T-helper 17 cell (primary cell): ENCODE results near the gene RBKS. TPM values are rescaled to one million over a fixed set of nuclear protein-coding genes. Genes with fewer than 3 reads are reported as not detected.

Experiments used
- ATAC-seq: fragments of 150-1000 bp; cut with Tn5 transposase; 2 replicates; pipeline ENCODE4 v1.10.0; 2021; ENCODE audit warnings: mild to moderate bottlenecking, moderate library complexity
- DNase-seq, 3 donors: peaks; one replicate each; pipeline versions ENCODE4 v3.0.0 to v3.0.0-alpha.2; 2020 to 2021
- H3K9me3 ChIP-seq: one replicate; pipeline ENCODE4 v1.7.0; 2013; ENCODE audit warnings: low read length, mild to moderate bottlenecking; ENCODE audit not compliant: control insufficient read depth, poor library complexity, severe bottlenecking
- H3K27ac Mint-ChIP-seq: one replicate; pipeline ENCODE4 v1.8.0; 2022; ENCODE audit warnings: mild to moderate bottlenecking, moderate library complexity, mixed read lengths
- H3K27me3 Mint-ChIP-seq: one replicate; pipeline ENCODE4 v1.8.0; 2022; ENCODE audit warnings: mixed read lengths
- H3K36me3 Mint-ChIP-seq: one replicate; pipeline ENCODE4 v1.8.0; 2022; ENCODE audit warnings: low read depth, mixed read lengths
- H3K4me1 Mint-ChIP-seq: one replicate; pipeline ENCODE4 v1.8.0; 2022; ENCODE audit warnings: mild to moderate bottlenecking, mixed read lengths
- H3K4me3 Mint-ChIP-seq: one replicate; pipeline ENCODE4 v1.8.0; 2022; ENCODE audit warnings: mild to moderate bottlenecking, moderate library complexity, mixed read lengths
- total RNA-seq, 4 donors: library from RNA in 2 of 4; stranded (reverse) in 2 of 4; gene quantifications; one replicate each; pipeline ENCODE4 v1.2.3 and lab custom pipeline; 2022 to 2026

Gene RBKS
- total RNA-seq, 2 donors from 2014 or later: 7.0 to 8.2 TPM

DNA sequence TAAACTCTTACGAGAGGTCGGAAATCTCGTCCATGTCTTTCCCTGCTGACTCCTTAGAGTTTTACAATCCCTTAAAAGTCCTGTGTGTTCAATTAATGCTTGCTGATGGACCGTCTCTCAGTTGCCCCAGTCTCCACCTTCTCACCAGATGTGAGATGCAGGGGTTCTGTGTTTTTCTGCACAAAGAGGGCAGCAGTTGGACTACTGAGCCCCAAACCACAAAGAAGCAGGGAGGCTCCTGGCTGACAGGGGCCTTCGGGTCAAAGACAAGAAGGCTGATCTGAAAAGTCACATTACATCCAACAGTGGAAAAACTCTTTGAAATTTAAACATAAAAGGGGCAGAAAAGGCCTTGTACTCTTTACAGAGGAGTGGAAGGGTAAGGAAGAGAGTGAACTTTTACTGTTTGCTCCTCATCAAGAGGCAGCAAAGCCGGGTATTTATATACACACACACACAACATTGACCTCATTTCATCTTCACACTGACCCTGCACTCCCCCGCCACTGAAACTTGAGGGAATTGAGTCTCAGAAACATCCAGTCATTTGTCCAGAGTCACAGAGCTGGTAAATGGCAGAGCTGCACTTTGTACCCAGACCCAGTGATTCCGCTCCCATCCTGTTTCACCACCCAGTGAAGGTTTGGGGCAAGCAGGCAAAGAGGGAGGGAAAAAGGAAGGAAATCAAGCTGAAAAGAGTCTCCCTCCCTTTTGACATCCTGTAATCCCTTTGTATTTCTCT is 94.9 kb downstream of the RBKS start:
- ATAC-seq (no peak), DNase-seq (no peak)
- no peaks in the 10 kb centered on the region for H3K9me3 ChIP-seq
- peaks cover 3% of the 10 kb centered on the region for H3K4me1 Mint-ChIP-seq
- no peak overlapping the region for H3K4me3 Mint-ChIP-seq
- H3K27ac Mint-ChIP-seq: no peak overlapping the region
- no peaks in the 10 kb centered on the region for H3K27me3 Mint-ChIP-seq
- peaks cover 3% of the 10 kb centered on the region for H3K36me3 Mint-ChIP-seq

DNA sequence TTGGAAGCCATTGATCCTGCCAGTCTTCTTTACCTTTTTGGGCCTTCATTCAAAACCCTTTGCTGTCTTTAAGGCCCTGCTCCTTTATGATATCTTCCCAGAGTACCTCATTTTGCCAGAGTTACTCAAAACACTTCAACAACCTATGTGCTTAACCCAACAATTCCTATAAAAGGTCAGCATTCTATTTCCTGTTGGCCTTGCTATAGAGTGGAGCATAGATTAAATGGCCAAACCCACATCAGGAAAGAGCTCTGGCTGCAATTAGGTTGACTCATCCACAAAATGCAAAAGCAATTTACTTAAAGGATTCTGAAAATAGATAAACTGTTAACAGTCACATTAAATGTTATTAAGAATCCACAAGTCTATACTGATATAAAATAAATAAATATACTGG is 97.4 kb downstream of the RBKS start:
- no peaks in the 10 kb centered on the region for H3K9me3 ChIP-seq
- H3K4me1 Mint-ChIP-seq: peaks cover 3% of the 10 kb centered on the region
- peaks cover 2% of the 10 kb centered on the region for H3K36me3 Mint-ChIP-seq
- H3K27ac Mint-ChIP-seq: peak overlapping the region; percentile 3
- ATAC-seq (no peak), DNase-seq (no peak)
- H3K27me3 Mint-ChIP-seq: no peaks in the 10 kb centered on the region
- H3K4me3 Mint-ChIP-seq: no peak overlapping the region

DNA sequence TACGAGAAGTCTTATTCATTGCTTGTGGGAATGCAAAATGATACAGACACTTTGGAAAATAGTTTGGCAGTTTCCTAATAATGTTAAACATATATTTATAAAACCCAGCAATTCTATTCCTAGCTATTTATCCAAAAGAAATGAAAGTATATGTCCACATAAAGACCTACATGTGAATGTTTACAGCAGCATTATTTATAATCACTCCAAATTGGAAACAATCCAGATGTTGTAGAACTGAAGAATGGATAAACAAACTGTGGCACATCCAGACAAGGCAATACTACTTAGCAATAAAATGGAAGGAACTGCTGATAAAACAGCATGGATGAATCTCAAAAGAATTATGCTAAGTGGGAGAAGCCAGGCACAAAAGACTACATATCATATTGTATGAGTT is 99.4 kb downstream of the RBKS start:
- ATAC-seq (no peak), DNase-seq (no peak)
- H3K4me3 Mint-ChIP-seq: no peak overlapping the region
- H3K4me1 Mint-ChIP-seq: peaks cover 3% of the 10 kb centered on the region
- H3K27me3 Mint-ChIP-seq: no peaks in the 10 kb centered on the region
- H3K27ac Mint-ChIP-seq: no peak overlapping the region
- no peaks in the 10 kb centered on the region for H3K9me3 ChIP-seq
- no peaks in the 10 kb centered on the region for H3K36me3 Mint-ChIP-seq

DNA sequence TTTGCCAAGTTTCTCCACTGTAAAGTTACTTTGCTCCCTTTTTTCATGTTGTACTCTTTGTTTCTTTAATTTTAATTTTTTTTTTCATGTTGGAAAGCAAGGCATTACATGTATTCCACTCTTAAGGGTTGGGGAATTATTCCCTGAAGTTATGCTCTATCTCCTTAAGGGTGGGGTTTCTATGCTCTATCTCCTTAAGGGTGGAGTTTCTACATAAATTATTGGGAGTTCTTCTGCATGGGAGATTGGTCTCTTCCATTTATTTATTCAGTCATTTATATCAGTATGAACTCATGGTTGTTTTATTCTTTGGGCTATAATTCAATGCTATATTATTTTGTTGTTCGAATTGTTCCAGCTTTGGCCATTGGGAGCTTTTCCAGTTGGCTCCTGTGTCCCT is 107.5 kb downstream of the RBKS start:
- H3K9me3 ChIP-seq: no peaks in the 10 kb centered on the region
- no peaks in the 10 kb centered on the region for H3K27me3 Mint-ChIP-seq
- H3K27ac Mint-ChIP-seq: no peak overlapping the region
- no peak for ATAC-seq
- DNase-seq: no peak
- H3K36me3 Mint-ChIP-seq: peaks cover 2% of the 10 kb centered on the region
- no peak overlapping the region for H3K4me3 Mint-ChIP-seq
- peaks cover 10% of the 10 kb centered on the region for H3K4me1 Mint-ChIP-seq

DNA sequence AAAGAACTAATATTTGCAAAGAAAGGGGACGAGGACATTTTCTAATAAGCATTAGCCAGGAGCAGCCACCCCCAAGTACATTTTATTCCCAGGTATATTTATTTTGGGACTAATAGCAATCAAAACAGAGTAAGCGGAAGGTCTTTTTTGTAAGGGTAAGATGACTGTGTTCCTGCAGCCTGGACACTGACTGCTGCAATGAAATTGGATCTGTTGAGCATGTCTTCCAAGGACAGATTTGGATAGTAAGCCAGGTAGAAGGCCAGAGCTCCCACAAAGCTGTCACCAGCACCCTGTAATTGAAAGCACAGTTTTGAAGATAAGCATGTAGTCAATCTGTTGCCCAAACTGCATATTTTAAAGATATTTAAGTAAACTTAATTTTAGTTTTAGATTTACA is 108.7 kb downstream of the RBKS start:
- Mint-ChIP-seq H3K36me3 (peaks cover 2% of the 10 kb centered on the region), H3K4me3 (no peak overlapping the region), H3K4me1 (peaks cover 13% of the 10 kb centered on the region), H3K27me3 (no peaks in the 10 kb centered on the region), H3K27ac (no peak overlapping the region)
- ATAC-seq (no peak), DNase-seq (no peak)
- no peaks in the 10 kb centered on the region for H3K9me3 ChIP-seq

DNA sequence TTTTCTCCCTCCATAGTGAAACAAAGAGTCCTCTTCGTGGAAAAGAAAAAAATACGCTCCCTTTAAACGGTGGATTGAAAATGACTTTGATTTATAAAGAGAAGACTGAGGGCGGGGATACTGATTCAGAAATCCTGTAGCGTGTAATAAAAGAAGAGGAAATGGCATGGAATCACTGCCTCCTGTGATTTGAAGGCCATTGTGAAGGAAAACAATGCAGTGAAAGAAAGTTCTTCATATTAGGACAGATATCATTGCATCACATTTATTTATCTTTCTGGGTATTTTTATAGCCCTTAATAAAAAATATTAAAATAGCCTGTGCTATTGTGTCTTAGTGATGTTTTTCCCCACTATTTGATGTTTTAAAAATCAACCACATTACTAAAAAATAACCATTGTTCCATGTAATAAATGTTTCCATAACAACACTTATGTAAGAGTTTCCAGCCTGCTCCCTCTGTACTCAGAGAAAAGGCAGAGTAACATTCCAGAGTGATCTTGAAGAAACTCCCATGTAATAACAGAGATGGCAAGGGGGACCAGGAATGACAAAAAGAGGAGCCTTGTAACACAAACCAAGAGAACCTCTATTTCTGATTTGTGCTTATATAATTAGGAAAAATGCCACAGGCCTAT is 110.7 kb downstream of the RBKS start:
- no peak for DNase-seq
- Mint-ChIP-seq H3K27me3 (no peaks in the 10 kb centered on the region), H3K4me1 (peaks cover 22% of the 10 kb centered on the region), H3K27ac (peak overlapping the region; percentile 79), H3K36me3 (peaks cover 7% of the 10 kb centered on the region), H3K4me3 (no peak overlapping the region)
- H3K9me3 ChIP-seq: no peaks in the 10 kb centered on the region
- ATAC-seq: no peak

DNA sequence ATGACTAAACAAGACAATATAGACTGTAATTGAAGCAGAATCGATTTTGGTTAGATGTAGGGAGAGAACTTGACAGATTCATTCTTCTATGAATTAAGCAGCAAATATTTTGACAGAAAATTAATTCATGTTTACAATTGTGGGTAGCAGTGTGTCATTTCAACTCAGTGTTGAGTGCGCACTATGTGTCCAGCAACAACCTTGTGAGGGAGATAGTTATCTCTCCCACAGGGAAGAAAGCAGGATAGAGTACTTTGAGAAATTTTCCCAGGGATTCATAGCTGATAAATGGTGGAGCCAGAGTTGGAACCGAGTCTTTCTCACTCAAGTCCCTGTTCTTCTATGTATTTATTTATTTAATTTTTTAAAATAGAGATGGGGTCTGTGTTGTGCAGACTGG is 113.5 kb downstream of the RBKS start:
- ATAC-seq (no peak), DNase-seq (no peak)
- peak overlapping the region; percentile 32 for H3K27ac Mint-ChIP-seq
- no peaks in the 10 kb centered on the region for H3K9me3 ChIP-seq
- H3K4me3 Mint-ChIP-seq: no peak overlapping the region
- peaks cover 8% of the 10 kb centered on the region for H3K36me3 Mint-ChIP-seq
- peaks cover 40% of the 10 kb centered on the region for H3K4me1 Mint-ChIP-seq
- no peaks in the 10 kb centered on the region for H3K27me3 Mint-ChIP-seq

DNA sequence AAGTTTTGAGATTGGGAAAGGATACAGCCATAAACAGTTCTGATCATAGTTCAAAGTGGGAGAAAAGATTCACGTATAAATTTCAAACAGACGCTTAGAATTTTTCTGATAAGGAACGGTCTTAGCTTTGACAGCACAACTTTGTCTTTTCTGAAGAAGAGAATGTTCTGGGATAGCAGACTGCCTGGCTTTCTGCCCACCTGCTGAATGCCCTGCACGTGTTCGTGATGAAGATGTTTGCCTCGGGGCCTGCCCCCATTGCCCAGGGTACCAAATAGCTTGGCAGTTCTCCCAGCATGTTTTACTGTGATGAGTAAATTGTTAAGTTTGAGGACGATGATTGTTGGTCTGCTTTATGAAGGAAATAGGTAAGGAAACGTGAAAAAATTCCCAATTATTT is 114.1 kb downstream of the RBKS start:
- Mint-ChIP-seq H3K4me3 (no peak overlapping the region), H3K36me3 (peaks cover 8% of the 10 kb centered on the region), H3K27me3 (no peaks in the 10 kb centered on the region), H3K27ac (peak overlapping the region; percentile 32), H3K4me1 (peaks cover 43% of the 10 kb centered on the region)
- ATAC-seq (no peak), DNase-seq (no peak)
- H3K9me3 ChIP-seq: no peaks in the 10 kb centered on the region

DNA sequence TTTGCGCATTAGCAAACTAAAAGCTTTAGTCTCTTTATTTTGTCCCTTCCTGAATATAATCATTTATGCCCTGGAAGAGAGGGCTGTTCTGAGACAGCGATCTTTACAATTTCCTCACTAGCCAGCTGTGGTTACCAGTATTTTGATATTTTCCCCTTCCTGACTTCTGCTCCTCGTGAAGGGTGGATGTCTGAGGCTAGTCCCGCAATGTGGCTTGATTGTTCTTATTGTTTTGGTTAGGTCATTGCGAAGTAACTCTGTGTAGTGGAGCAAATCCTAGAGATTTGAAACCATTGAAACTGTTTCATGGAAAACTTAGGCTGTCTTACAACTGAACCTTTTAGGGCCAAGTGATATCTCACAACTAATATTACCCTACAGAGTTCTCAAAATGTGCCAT is 116.2 kb downstream of the RBKS start:
- Mint-ChIP-seq H3K36me3 (peaks cover 10% of the 10 kb centered on the region), H3K4me1 (peaks cover 40% of the 10 kb centered on the region), H3K27ac (peak overlapping the region; percentile 99), H3K4me3 (no peak overlapping the region), H3K27me3 (no peaks in the 10 kb centered on the region)
- no peaks in the 10 kb centered on the region for H3K9me3 ChIP-seq
- ATAC-seq (no peak), DNase-seq (no peak)

DNA sequence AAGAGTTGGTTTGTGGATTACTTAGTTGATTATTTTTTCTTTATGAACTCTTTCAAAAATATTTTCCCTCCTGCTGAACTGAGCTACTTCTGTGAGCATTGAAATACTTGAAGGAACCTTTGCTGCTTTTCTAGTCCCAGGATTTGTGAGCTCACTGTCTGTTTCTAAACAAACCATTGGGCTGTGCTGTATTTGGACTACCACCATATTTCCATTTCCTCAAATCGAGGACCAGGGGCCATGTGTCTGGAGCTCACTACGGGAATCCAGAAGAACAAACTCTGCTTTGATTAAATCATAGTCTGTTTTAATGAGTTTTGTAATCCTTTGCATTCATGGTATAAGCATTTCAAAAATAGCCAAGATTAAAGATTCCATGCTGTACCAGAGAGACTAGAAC is 117.4 kb downstream of the RBKS start:
- H3K36me3 Mint-ChIP-seq: peaks cover 8% of the 10 kb centered on the region
- no peaks in the 10 kb centered on the region for H3K9me3 ChIP-seq
- peak overlapping the region; percentile 99 for H3K27ac Mint-ChIP-seq
- no peak for ATAC-seq
- no peak for DNase-seq
- H3K27me3 Mint-ChIP-seq: no peaks in the 10 kb centered on the region
- H3K4me3 Mint-ChIP-seq: peak overlapping the region; percentile 70
- H3K4me1 Mint-ChIP-seq: peaks cover 35% of the 10 kb centered on the region

DNA sequence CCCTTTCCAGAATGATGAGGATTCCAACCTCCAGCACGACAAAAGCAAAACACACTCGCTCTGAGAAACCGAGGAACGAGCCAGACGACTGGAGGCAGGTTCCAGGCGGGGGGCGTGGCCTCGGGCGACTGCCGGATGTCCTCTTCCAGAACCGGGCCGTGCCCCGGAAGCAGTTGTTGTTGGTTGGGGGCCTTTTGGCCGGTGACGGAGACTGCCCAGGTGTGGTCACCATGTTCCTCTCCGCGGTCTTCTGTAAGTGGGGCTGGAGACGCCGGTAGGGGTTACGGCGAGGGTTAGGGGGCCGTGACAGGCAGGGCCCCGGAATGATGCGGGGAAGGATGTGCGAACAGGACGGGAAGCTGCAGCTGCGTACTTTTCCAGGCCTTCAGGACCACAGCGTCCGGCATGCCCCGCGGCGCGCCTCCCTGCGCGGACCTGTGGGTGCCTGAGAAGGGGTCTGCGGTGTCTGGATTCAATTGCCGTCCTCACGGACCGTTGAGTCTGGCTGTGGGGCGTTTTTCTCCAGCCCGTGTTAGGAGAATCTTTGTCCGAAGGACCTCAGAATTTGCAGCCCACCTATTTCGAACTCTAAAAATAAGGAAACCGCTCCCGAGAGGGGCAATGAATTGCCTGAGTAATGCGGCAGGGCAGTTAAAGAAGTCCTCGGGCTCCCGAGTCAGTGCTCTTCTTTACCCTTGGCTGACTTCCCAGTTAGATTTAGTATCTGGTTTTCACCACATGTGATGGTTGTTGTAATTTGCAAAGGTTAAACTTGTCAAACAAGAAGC is 118.4 kb downstream of the RBKS start, which contains the start of gene MRPL33:
TSS of gene MRPL33 (plus strand) at position 172 of the 788 bp plus-strand sequence. CDS start at position 231, 59 bp downstream.
- H3K27ac Mint-ChIP-seq: peak within 1 kb of the TSS; percentile 99
- no peaks in the 10 kb centered on the region for H3K27me3 Mint-ChIP-seq
- ATAC-seq: peak; percentile 93
- no peaks in the 10 kb centered on the region for H3K9me3 ChIP-seq
- peak; percentile 80 to 86 (median 85) for DNase-seq
- H3K4me3 Mint-ChIP-seq: peak within 1 kb of the TSS; percentile 97
- H3K4me1 Mint-ChIP-seq: peaks cover 32% of the 10 kb centered on the region
- peaks cover 8% of the 10 kb centered on the region for H3K36me3 Mint-ChIP-seq

DNA sequence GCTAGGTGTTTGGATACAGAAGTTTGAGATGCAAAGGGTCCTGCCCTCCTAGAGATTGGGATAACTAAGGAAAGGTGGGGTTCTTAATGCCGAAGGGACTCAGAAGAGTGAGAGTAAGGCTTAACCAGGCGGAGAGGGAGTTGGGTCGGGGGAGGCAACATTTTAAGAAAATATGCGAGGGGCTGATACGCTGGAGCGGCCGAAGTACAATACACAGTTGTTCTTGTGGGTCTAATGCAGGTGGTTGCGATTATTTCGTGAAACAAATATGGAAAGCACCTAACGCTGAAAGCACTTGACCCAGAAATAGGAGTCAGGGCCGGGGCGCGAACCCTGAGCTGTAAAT is 119.0 kb downstream of the RBKS start:
- no peaks in the 10 kb centered on the region for H3K27me3 Mint-ChIP-seq
- no peak for DNase-seq
- no peaks in the 10 kb centered on the region for H3K9me3 ChIP-seq
- peaks cover 8% of the 10 kb centered on the region for H3K36me3 Mint-ChIP-seq
- peaks cover 30% of the 10 kb centered on the region for H3K4me1 Mint-ChIP-seq
- peak; percentile 55 for ATAC-seq
- peak overlapping the region; percentile 99 for H3K27ac Mint-ChIP-seq
- H3K4me3 Mint-ChIP-seq: peak overlapping the region; percentile 97

DNA sequence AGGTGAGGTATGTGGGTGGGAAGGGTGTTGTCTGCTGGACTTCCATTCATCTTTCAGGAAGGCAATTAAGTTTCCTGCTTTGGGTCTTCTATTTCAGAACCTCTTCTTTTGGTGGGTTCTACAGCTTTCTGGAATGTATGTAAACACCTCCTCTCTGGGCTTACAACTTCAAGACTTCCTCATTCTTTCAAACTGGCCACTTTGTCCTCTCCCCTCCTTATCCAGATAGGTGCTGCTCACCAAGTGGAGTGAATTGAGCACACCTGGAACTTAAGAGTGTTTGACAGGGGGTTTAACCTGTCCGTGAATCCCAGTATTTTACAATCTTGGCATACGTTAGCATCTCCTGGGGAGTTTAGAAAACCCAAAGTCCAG is 123.9 kb downstream of the RBKS start:
- H3K27ac Mint-ChIP-seq: peak overlapping the region; percentile 67
- peaks cover 9% of the 10 kb centered on the region for H3K4me1 Mint-ChIP-seq
- H3K9me3 ChIP-seq: no peaks in the 10 kb centered on the region
- H3K4me3 Mint-ChIP-seq: peak overlapping the region; percentile 70
- H3K27me3 Mint-ChIP-seq: peaks cover 11% of the 10 kb centered on the region
- ATAC-seq: no peak
- H3K36me3 Mint-ChIP-seq: peaks cover 2% of the 10 kb centered on the region
- DNase-seq: no peak
